Measurements from ENCODE around the gene BTBD1.
A peak's percentile ranks its signal among the peaks of the same experiment; 100 is the strongest.

The BTBD1 gene

DNA sequence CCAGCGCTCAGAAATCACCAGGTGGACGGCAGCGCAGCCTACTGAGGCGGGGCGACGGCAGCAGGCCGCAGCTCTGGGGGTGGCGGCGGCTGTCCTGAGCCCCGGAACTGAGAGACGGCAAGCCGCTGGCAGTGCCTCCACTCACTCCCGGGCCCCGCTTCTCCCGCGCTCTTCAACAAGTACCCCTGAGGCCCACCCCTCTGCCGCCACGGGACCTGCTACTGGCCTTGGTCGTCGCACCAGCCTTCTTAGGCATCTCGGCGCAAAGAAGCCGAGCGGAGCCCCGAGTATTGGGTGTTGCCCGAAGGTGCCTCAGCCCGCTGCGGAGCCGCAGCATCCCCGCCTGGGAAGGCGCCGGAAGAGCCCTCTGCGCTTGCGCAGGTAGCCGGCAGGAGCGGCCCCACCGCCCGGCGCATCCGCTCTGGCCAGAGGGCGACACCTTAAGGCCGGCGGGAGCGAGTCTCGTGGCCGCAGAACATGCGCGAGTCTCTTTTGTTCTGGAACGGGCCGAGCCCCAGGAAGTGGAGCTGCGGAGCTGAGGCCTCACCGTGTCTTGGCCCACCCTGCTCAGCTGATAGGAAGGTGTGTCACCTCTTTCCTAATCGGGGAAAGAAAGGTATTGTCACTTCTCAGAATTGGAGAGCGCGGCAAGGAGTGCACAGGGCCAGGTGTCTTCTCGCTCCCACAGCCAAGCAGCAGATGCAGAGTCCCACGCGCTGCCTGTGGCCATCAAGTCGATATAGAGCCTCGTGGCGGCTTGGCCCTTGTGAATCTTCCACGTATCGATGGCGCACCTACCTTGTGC, 55.6 kb downstream of the BTBD1 start, which contains the start of gene C15orf40 (continued):
- TF ChIP-seq ZNF529 (tag by site-specific recombination; IDR thresholded peaks at IDR 0.05; ENCODE audit: insufficient replicate concordance) (no peak), SP3 (tag by site-specific recombination; IDR thresholded peaks at IDR 0.05) (peak; percentile 84), TCF7L2 (IDR thresholded peaks at IDR 0.05; ENCODE audit: borderline replicate concordance, low read depth, low read length) (no peak), ZNF692 (tag by site-specific recombination; IDR thresholded peaks at IDR 0.05) (peak; percentile 42; the same call in 1 of the 2 replicates), ZNF792 (tag by site-specific recombination; IDR thresholded peaks at IDR 0.05) (no peak), ZNF302 (tag by site-specific recombination; IDR thresholded peaks at IDR 0.05; ENCODE audit: low read depth) (no peak), ZNF133 (tag by site-specific recombination; IDR thresholded peaks at IDR 0.05) (no peak), ZBTB8A (tag by site-specific recombination; IDR thresholded peaks at IDR 0.05) (peak; percentile 97), ZNF701 (tag by site-specific recombination; IDR thresholded peaks at IDR 0.05) (no peak), SCRT2 (tag by site-specific recombination; IDR thresholded peaks at IDR 0.05) (peak; percentile 89), ZNF324 (tag by site-specific recombination; IDR thresholded peaks at IDR 0.05) (peak; percentile 32; the same call in 1 of the 2 replicates), ZNF341 (tag by site-specific recombination; IDR thresholded peaks at IDR 0.05; ENCODE audit: low read depth) (peak; percentile 81), ZBTB21 (tag by site-specific recombination; IDR thresholded peaks at IDR 0.05) (no peak), SALL2 (tag by site-specific recombination; IDR thresholded peaks at IDR 0.05; ENCODE audit: borderline replicate concordance) (no peak), ZSCAN30 (tag by site-specific recombination; IDR thresholded peaks at IDR 0.05) (peak; percentile 92), ZNF670 (tag by site-specific recombination; IDR thresholded peaks at IDR 0.05; ENCODE audit: low read depth) (no peak), YY2 (tag by site-specific recombination; IDR thresholded peaks at IDR 0.05) (peak; percentile 11; the same call in 1 of the 2 replicates), ZFHX2 (tag by site-specific recombination; conservative IDR thresholded peaks at IDR 0.05) (0 out of 2 replicates have a peak, but pooled peaks have one; percentile 4), ZNF624 (tag by site-specific recombination; IDR thresholded peaks at IDR 0.05) (no peak), ZNF398 (tag by site-specific recombination; IDR thresholded peaks at IDR 0.05) (no peak), ZNF366 (tag by site-specific recombination; conservative IDR thresholded peaks at IDR 0.05) (no peak)
- TF ChIP-seq, protein P1, sequence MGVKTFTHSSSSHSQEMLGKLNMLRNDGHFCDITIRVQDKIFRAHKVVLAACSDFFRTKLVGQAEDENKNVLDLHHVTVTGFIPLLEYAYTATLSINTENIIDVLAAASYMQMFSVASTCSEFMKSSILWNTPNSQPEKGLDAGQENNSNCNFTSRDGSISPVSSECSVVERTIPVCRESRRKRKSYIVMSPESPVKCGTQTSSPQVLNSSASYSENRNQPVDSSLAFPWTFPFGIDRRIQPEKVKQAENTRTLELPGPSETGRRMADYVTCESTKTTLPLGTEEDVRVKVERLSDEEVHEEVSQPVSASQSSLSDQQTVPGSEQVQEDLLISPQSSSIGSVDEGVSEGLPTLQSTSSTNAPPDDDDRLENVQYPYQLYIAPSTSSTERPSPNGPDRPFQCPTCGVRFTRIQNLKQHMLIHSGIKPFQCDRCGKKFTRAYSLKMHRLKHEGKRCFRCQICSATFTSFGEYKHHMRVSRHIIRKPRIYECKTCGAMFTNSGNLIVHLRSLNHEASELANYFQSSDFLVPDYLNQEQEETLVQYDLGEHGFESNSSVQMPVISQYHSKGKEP (tag by site-specific recombination; IDR thresholded peaks at IDR 0.05): peak; percentile 47; the same call in 1 of the 2 replicates
- TF ChIP-seq, protein P2, sequence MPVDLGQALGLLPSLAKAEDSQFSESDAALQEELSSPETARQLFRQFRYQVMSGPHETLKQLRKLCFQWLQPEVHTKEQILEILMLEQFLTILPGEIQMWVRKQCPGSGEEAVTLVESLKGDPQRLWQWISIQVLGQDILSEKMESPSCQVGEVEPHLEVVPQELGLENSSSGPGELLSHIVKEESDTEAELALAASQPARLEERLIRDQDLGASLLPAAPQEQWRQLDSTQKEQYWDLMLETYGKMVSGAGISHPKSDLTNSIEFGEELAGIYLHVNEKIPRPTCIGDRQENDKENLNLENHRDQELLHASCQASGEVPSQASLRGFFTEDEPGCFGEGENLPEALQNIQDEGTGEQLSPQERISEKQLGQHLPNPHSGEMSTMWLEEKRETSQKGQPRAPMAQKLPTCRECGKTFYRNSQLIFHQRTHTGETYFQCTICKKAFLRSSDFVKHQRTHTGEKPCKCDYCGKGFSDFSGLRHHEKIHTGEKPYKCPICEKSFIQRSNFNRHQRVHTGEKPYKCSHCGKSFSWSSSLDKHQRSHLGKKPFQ (tag by site-specific recombination; IDR thresholded peaks at IDR 0.05): no peak
- TF ChIP-seq, protein P3, sequence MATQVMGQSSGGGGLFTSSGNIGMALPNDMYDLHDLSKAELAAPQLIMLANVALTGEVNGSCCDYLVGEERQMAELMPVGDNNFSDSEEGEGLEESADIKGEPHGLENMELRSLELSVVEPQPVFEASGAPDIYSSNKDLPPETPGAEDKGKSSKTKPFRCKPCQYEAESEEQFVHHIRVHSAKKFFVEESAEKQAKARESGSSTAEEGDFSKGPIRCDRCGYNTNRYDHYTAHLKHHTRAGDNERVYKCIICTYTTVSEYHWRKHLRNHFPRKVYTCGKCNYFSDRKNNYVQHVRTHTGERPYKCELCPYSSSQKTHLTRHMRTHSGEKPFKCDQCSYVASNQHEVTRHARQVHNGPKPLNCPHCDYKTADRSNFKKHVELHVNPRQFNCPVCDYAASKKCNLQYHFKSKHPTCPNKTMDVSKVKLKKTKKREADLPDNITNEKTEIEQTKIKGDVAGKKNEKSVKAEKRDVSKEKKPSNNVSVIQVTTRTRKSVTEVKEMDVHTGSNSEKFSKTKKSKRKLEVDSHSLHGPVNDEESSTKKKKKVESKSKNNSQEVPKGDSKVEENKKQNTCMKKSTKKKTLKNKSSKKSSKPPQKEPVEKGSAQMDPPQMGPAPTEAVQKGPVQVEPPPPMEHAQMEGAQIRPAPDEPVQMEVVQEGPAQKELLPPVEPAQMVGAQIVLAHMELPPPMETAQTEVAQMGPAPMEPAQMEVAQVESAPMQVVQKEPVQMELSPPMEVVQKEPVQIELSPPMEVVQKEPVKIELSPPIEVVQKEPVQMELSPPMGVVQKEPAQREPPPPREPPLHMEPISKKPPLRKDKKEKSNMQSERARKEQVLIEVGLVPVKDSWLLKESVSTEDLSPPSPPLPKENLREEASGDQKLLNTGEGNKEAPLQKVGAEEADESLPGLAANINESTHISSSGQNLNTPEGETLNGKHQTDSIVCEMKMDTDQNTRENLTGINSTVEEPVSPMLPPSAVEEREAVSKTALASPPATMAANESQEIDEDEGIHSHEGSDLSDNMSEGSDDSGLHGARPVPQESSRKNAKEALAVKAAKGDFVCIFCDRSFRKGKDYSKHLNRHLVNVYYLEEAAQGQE (tag by site-specific recombination; IDR thresholded peaks at IDR 0.05): no peak
- TF ChIP-seq, protein P4, sequence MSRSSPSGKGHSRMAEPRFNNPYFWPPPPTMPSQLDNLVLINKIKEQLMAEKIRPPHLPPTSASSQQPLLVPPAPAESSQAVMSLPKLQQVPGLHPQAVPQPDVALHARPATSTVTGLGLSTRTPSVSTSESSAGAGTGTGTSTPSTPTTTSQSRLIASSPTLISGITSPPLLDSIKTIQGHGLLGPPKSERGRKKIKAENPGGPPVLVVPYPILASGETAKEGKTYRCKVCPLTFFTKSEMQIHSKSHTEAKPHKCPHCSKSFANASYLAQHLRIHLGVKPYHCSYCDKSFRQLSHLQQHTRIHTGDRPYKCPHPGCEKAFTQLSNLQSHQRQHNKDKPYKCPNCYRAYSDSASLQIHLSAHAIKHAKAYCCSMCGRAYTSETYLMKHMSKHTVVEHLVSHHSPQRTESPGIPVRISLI (tag by site-specific recombination; IDR thresholded peaks at IDR 0.05): no peak
- TF ChIP-seq, protein P5, sequence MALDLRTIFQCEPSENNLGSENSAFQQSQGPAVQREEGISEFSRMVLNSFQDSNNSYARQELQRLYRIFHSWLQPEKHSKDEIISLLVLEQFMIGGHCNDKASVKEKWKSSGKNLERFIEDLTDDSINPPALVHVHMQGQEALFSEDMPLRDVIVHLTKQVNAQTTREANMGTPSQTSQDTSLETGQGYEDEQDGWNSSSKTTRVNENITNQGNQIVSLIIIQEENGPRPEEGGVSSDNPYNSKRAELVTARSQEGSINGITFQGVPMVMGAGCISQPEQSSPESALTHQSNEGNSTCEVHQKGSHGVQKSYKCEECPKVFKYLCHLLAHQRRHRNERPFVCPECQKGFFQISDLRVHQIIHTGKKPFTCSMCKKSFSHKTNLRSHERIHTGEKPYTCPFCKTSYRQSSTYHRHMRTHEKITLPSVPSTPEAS (tag by site-specific recombination; IDR thresholded peaks at IDR 0.05): 0 out of 2 replicates have a peak, but pooled peaks have one; percentile 6

Measured in HEK293 (cell line).